GM18498 (cell line): ENCODE measurements around the gene NTRK2.
A peak's percentile ranks its signal among the peaks of the same experiment; 100 is the strongest.

ENCODE experiments used
- ATAC-seq: cut with Tn5 transposase; IDR thresholded peaks from one replicate; pipeline ENCODE4 v1.9.1; 2021; ENCODE audit warnings: mild to moderate bottlenecking, moderate library complexity; ENCODE audit not compliant: unreplicated experiment

NTRK2 gene

GRCh38 chr9:84812847-84813246, 143.3 kb downstream of the NTRK2 start:
- ATAC-seq = no peak

DNA sequence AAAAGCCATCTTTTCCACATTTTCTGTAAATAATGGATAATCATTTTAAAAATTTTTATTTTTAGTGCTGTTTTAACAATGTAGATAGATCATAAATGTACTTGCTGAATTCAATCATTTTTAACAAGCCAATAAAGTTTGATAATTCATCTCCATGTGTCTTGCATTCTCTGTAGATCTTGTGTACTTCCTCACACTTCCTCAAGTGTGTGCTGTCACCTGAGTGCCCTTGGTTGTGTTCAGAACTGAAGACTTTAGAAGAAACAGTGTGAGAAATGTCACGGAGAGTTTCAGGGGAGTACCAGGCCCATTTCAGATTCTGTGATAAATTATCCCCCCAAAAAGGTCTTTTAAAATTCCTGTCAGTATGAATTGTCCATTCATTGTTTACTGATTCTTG, 146.0 kb downstream of the NTRK2 start:
- ATAC-seq = no peak

DNA sequence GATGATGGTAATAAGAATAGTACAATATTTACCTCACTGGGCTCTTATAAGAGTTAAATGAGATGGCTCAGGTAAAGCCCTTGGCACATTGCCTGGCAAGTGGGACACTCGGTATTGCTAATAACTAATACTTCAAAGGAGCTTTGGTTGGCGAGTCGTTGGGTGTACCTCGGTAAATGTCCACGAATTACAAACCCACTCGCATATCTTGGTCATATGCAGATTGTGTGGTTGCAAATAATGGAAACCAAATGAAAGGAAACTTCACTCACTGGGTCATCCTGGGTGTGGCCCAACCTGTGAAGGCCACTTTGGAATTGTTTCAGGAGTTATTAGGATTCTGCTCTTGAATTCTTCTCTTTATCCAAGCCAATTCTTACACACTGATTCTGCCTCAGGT, 147.5 kb downstream of the NTRK2 start:
- no peak for ATAC-seq

DNA sequence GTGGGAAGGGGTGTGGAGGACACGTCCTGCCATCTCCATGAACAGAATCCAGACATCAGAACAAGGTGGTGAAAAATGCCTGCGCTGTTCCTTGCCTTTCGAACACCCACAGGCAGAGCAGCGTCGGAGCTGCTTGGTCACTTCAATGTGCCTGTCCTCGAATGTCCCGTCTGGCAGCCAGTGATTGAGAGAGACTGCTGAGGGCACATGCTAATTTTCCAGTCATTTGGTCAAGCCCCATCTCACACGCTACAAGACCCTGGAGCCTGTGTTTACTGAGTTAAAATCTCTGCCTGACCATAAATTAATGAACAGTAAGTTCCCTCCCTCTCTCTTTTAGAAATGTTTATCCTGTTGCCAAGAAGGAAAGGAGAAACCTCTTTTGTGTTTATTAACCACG, 149.3 kb downstream of the NTRK2 start:
- no peak for ATAC-seq

- ATAC-seq = no peak
These were observed 150.0 kb downstream of the NTRK2 start for GRCh38 chr9:84819491-84819991.

DNA sequence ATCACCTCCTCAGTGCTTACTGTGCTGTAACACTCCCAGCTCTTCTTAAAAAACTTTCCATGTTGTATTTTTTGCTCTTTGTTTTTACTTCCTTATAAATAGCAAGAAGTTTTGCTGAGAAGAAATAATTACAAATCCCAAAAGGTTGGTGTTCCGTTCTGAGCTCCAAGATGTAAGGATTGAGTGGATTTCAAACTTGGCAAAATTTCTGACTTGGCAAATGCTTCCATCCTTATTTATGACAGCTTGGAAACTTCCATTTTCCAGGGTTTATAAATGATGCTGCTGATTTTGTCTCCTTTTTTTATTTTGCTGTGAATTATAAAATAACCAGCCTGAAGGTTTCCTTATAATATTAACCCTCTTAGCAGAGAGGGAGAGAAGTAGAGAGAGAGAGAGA, 151.9 kb downstream of the NTRK2 start:
- ATAC-seq = no peak

DNA sequence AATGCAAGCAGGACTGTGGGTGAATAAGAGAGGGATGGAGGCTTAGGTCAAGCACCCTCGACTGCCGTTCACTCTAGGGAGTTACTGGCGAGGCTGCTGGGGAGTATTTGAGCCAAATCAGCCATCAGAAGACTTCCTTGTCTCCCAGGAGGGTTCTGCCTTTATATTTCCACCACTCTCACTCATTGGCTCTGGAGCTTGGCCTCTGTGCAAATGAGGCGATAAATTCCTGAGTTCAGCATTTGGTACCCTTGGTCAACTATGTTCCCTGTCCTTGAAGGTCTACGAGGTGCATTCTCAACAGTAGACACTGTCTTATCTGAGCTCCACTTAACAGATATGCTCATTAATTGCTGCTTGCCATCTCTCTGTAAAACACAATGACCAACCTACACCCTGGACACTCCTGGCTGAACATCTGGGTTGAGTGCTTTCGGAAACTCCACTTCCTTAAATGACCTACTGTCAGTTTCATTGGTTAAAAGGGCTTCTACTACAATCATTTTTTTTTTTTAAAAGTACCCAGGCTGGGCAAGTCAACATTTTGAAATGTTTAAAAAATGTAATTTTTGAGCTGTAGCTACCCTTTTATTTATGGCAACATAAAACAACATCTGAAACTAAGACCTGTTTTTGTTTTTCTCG, 153.2 kb downstream of the NTRK2 start:
- peak; percentile 46 for ATAC-seq

DNA sequence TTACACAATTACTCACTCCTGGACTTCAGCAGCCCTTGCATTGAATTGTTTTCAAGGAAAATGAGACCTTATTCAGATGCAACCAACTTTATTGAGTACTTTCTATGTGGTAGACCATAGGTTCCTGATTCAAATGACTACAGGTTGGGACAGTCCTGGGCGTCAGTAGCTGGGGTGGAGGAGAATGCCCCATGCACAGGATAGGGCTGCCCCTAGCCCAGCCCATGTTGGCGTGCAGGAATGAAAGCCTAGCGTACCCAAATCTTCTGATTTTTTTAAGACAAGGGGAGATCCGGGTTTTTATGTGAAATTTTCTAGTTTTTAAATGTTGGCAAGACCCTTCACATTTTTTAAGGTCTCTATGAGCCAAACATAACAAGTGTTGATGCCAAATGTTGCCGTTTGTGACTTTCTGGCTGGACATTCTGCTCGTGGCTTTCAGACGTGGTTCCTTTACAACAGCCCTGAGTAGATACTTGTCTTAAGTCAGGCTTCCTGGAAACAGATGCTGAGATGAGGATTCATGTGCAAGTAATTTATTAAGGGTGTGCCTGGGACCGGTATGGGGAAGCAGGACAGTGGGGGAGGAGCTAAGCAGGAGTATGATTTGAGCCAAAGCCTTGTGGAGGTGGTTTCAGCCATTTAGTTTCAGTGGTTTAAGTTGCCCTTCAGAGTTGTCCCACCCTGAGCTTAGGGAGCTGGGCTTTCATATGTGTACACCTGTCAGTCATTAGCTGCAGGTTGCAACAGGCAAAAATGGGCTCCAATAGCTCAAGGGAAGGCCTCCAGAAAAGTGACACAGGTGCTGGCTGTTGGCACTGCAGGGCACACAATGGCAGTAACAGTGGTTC, 154.1 kb downstream of the NTRK2 start:
- ATAC-seq = peak; percentile 85

DNA sequence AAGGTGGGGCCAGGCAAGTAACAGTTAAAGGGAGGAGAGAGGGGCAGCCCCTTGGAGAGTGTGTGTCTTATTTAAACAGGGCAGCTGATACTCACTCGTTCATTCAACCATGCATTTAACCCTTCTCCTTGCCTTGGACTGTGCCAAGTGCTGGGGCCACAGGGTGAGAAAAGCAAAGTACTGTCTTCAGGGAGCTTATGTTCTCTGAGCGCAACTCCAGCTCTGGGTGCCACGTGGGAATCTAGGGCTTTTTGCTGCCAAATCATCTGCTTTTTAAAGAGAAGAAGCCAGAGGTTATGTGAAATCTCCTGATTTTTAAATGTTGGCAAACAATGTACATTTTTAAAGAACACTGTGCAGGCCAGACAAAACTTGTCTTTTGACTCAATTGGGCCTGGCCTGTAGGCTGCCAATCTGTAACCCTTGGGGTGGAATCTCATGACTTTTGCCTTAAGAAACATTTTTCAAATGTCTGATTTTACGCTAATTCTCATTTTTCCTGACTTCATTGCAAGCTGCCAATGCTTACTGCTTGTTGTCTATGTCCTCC, 157.8 kb downstream of the NTRK2 start:
- no peak for ATAC-seq

- no peak for ATAC-seq
These were observed 158.5 kb downstream of the NTRK2 start for GRCh38 chr9:84828046-84828445.

- ATAC-seq = no peak
These were observed 159.9 kb downstream of the NTRK2 start for GRCh38 chr9:84829471-84829870.

DNA sequence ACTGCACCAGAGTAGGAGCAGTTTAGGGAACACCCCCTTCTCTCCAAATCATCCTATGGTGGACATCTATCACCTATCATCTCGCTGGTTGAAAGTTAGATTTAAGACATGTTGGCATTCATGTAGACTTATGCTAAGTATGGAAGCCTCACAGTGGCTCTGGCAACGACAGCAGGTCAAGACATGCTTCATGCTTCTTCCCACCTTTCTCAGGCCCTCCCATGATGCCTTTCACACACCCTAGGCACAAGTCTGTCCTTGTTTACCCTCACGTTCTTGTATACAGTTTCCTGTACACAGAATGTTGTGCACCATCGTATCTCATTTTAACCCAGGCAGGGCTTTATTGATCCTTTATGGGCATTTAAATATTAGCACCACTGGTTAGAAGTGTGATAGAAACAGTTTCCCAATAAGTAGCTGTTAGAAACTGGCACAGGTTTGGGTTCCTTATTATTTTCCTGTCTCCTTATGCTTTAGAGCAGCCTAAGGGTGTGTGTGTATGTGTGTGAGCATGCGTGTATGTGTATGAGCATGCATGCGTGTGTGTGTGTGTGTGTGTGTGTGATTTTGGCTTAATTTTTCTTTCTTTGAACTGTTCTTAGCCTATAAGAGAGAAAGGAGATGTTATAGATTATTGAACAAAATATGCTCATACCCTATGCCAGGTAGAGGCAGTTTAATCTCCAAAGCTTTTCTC, 160.6 kb downstream of the NTRK2 start:
- ATAC-seq = no peak

DNA sequence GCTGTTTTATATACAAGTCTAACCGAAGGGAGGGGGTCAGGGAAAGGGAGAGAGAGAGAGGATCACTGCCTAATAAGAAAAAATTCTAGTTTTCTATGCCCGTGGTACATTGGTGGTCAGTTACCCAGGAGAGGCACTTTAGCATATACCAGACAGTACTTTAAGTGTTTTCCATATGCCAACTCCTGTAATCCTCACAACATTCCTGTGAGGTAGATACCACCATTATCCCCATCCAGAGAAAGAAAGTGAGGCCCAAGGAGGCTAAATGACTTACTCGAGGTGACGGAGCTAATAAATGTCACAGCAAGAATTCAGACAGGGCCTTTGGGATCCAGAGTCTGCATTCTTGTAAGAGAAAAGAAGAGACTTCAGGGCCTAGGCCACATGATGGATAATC, 161.8 kb downstream of the NTRK2 start:
- ATAC-seq = no peak

DNA sequence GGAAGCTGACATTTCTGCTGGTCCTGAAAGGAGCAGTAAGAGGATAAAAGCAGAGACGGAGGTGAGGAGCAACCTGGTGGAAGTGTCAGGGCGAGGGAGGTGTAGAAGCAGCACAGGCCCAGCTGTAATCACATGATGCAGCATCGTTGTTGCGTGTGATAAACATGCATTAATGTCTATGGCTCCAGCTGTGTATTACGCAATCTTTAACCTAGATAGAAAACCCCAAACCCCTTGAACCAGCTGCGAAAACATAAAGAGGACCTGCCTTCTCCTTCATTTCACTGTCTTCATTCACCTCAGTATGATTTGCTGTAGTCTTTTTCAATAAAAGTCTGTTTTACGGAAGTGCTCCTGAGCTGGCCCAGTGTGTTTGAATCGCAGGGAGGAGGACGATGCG, 162.9 kb downstream of the NTRK2 start:
- no peak for ATAC-seq

DNA sequence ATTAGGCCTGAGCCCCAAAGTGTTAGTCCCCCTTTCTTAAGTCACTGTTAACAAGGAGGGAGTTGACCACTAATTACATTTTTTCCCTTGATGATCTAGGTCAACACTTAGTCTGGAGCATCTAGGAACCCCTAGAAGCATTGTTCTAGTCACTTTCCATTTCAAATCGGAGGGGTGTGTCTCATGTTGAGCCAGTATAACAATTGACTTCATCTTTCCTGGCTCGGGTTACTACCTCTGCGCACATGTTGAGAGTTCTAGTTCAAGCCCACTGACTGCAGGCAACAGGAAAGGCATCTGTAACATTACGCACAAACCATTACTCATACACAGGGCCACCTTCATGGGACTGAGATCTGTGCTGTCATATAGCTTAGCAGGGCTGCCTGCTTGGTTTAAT, 164.9 kb downstream of the NTRK2 start:
- no peak for ATAC-seq

DNA sequence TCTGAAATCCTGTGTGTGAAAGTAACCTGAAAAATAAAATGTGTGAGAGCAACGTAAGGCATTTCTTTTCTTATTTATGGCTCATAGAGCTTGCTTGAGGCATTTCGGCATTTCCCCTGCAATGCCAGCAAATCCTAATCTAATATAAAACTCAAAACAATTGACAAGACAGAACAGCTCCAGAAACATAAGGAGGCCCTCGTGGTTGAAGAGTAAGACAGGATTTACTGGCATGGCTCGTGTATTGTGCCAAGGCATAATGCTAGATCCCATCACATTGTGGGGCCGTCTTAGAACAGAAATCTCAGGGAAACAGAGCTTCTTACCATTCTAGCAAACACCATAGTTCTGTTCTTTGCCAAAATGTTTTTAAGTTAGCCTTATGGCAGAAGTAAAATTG, 166.2 kb downstream of the NTRK2 start:
- no peak for ATAC-seq

DNA sequence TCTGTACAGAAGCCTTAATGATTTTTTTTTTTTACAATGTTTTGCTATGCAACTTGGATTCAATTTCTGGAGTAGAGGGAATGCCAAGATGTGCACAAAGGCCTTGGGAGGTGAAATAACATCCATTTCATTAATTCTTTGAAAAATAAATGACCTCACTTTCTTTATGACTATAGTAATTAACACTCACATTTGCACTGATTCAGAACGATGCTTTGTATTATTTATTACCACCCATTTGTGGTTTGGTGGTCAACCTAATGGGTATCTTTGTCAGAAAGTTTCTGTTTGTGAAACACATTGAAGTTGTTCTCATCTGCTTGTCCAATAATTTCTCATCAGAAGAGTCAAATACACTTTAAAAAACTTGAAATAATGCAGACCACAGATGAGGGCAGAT, 169.3 kb downstream of the NTRK2 start:
- no peak for ATAC-seq

DNA sequence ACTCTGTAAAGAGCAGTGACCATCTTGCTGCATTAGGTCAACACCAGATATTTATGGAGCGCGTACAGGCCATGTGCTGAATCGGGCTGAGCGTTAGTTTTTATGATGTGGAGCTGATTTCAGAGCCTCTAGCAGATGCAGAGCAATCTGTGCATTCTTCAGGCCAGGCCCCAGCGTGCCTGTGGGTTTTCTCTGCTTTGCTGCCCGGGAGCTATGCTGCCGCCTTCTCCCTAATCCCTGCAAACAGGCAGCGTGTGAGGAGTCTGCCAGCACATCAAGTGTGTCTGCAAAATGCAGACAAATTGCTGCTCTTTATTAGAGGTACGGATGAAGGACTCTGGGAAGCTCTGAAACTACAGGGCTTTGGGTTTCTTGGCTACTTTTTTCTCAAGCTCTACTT, 170.0 kb downstream of the NTRK2 start:
- no peak for ATAC-seq

GRCh38 chr9:84841931-84842330, 172.4 kb downstream of the NTRK2 start:
- ATAC-seq = no peak

DNA sequence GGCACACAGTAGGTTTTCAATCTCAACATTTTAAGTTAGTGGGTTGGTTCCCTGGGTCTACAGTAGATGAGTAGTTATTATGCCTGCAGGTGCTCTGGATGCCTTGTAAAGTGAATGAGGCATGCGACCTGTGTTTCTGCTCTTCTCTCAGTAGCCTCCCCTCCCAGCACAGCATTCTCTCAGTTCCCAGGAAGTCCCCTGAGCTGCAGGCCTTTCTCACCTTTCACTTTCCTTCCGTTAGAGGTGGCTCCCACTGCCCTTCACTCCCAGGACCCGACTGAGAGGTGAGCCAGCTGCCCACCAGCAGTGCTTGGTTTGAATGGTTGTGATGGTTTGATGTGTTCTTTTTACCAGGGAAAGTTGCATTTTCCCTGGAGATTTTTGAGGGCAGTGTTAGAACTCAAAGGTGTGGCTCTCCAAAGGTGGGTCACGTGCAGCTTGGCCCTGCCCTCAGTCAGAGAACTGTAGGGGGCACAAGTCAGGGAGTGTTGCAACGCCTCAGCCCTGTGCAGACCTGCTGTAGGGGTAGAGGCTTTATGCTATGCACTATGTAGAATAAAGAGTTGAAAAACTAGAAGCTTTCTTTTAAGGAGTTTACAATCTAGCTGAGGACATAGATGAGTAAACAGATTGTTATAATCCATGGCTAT, 173.8 kb downstream of the NTRK2 start:
- ATAC-seq = no peak
